ENCODE data around the gene LINGO4.

LINGO4 gene

DNA sequence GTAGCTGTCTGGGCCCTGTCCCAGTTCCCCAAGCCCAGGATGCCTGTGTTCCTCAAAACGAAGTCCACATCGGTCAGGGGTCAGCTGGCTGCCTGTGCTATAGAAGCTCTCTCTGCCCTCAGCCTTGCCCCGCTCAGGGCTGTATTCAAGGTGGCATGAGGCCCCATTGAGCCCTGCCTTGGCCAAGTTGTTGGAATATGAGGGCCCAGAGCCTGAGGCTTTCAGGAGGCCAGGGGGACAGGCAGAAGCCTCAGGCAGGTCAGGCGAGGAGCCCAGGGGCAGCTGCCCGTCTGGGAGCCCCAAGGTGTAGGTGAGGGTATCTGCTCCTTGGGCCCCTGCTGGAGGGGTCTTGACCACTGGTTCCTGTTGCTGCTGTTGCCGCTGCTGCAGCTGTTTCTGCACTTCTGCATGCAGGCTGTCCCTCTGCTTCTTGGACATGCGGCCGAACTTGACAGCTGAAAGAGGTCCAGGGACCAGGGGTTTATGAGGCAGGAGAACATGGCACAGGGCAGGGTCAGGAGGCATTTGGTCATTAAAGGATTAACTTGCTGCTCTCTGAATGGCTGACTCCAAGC lies 9.8 kb upstream of the LINGO4 start:
- no peak for DNase-seq (ENCODE audit: low read depth in 2 of 2, low spot score in 1 of 2)

DNA sequence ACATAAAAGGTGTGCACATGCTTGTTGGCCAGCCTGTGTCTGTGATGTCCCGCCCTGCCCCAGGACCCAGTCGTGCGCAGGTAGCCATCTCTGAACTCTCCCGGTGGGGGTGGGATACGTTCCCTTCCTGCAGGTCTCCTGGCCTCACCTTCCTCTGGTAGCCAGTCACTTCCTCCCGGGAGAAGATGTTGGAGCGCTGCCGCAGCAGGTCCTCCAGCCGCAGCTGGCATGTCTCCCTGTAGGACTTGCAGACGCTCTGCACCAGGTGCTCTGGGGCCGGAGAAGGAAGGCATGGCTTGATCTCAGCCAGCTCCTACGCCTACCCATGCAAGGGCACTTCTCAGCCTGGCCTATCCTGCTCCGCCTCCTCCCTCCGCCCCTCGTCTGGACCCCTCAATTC lies 9.2 kb upstream of the LINGO4 start:
- DNase-seq (ENCODE audit: low read depth in 2 of 2, low spot score in 1 of 2) = no peak

DNA sequence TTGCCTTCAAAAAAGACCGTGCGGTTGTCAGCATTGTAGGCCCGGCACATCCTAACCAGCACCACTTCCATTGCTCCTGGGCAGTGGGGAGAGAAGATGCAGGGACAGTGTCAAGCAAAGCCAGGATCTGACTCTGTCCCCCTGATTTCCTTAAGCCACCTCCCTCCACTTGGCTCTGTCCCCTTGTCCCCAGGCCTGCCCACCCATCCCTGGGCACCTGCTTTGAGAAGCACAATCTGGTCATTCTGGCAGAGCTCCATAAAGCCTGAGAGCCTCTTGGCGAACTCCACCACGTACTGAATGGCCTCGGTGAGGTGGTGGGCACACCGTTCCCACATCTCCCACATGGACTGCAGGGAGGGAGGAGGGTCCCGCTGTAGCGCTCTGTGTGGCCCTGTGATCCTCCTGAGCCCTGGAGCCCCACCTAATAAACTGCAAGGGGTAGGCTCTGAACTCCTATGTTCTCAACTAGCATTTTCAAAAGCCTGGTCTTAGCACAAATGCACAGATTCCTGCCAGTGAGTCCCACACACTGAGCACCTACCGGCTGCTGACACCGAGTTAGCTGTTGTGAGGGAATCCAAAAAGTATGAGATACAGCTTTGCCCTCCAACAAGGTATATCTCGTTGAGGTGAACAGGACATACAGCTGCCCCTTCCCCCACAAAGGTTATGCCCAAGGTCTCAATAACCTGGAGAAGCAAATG lies 8.2 kb upstream of the LINGO4 start:
- no peak for DNase-seq (ENCODE audit: low read depth in 2 of 2, low spot score in 1 of 2)

DNA sequence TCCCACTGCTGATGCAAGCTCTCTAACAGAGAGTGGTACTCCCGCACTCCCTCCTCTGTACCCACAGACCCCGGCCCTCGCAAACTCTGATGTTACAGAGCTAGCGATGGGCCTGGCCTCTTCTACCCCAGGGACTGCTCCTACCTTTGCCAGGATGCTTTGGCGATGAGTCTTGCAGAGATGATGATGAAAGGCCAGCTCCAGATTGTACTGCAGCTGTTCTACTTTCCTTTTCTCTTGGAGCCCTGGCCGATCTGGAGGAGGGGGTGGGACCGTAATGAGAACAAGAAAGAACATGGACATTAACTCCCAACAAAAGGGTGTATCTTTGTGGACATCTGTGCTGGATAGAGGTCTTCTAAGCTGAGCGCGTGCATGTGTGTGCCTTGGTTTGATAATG lies 6.0 kb upstream of the LINGO4 start:
- DNase-seq (ENCODE audit: low read depth in 2 of 2, low spot score in 1 of 2) = no peak

DNA sequence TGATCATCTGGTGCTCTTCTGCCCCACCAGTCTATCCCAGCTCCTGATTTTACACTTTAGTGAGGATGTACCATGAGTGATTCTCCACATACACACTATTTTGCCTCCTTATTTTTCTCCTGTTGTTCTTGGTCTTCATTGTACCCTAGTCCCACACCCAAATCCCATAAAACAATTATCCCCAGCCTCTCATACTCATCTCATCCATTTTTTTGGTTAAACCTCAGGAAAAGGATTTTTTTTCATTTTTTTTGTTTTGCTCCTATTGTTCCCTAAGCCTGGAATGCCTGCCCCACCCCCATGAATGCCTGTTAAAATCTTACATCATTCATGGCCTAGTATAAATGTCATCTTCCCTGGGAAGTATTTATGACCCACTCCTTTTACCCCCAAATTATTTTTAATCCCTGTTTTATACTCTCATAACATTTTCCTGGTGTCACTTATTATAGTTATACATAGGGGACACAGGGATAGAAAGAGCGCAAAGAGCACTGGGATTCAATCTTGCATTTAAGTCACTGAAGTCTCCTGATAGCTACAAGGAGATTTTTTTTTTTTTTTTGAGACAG lies 4.9 kb upstream of the LINGO4 start:
- DNase-seq (ENCODE audit: low read depth in 2 of 2, low spot score in 1 of 2) = no peak

DNA sequence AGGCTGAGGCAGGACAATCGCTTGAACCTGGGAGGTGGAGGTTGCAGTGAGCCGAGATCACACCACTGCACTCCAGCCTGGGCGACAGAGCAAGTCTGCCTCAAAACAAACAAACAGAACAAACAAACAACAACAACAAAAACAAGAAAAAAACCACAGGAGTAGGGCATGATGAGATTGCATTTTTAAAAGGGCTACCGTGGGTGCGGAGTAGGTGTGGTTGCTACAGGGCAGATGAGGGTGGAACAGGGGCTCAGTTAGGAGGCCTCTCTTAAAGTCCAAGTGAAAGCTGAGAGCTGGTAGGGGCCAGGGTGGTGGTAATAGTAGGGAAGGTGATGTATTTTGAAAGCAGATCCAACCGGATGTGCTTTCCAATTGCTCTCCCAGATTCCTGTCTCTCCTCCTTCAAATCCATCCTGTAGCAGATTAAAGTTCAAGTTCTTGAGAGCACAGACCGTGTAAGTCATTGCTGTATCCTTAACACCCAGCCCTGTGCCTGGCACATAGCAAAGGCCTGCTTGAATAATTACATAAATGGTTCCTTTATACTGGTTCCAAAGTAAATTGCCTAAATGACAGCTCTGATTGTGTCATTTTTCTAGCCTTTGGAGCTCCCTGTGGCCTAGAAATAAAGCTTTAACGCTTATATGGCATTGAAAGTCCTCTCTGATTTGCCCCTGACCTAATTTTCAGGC lies 4.2 kb upstream of the LINGO4 start:
- no peak for DNase-seq (ENCODE audit: low read depth in 2 of 2, low spot score in 1 of 2)

DNA sequence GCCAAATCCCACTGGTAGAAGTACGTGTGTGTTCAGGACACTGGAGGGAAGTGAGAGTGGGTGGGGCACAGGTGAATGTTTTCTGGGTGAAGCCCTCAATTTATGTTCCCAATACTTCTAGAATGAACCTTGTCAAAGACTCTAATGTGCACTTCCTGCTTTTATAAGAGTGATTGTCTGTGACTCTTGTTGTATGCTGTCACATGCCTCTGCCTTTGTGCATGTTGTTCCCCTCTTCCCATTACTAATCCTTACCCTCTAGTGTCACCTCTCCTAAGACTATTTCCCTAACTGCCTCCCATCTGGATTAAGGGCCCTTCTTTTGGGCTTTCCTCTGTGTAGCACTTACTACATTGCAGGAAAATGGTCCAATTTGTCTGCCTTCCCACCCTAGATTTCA lies 2.5 kb upstream of the LINGO4 start:
- no peak for DNase-seq (ENCODE audit: low read depth in 2 of 2, low spot score in 1 of 2)

DNA sequence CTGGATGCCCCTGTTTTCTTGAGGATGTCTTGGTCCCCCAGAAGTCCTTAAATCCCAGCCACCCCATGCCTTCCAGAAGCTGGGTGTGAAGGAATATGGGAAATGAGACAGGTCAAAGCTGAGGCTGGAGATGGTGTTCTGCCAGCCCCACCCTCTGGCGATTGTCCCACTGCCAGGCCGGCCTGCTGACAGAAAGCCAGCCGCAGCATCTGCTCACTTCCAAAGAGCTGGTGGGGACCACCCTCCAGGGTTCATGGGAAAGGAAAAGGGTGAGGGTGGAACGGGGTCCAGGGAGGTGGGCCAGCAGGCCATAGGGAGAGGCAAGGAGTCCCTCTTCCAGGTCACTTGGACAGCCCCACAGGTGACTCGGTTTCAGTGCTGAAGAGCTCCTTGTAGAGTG lies 1.9 kb upstream of the LINGO4 start:
- DNase-seq (ENCODE audit: low read depth in 2 of 2, low spot score in 1 of 2) = no peak

DNA sequence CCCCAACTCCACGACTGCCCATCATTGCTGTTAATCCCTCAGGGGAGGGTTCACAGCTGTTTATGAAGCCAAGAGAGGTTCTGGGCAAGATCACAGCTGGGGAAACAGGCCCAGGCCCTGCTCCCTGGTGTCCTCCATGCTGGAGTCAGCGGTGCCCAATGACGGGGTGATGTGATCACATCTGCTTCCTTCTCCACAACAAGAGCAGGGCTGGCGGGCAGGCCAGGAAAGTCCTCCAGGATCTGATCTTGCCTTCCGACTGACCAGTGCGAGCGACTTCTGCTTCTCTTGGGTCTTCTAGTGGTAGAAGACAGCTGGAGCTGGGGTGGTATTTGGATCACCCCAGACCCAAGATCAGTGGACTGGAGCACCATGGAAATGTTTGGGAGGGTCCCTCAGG lies 951 bp upstream of the LINGO4 start:
- no peak for DNase-seq (ENCODE audit: low read depth in 2 of 2, low spot score in 1 of 2)

DNA sequence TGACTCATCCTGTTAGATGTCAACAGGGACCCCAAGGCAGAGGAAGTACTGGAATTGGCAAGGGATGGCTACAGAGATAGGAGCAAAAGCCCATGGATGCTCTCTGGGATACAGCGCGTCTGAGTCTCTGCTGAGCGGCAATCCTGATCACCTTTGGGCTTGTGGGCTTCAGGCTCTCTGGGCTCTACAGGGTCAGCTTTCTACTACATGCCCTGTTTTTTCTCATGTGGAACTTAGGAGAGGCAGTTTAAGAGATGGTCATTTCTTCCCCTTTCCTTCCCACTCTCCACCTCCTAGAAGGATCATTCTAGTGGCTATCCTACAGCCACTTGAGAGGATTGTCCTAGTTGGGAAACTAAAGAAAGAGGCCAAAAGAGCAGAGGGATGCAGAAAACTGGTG lies 1.3 kb downstream of the LINGO4 start:
- no peak for DNase-seq (ENCODE audit: low read depth in 2 of 2, low spot score in 1 of 2)

DNA sequence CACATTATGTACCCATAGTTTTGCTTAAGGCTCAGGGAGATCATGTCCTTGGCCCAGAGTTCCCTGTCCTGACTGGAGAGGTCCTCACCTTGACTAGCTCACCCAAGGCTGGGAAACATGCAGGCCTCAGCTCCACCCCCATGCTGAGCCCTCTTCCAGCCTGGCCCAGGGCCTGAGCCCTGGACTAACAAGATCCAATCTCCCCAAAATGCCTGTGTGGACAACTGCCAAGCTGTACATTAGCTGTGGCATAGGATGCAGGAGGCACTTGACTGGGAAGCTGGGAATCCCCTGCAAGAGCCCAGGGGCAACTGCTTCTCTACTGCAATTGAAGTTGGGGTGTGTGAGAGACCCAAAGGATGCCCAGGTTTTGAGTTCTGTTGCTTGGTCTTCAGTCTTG lies 2.1 kb downstream of the LINGO4 start:
- no peak for DNase-seq (ENCODE audit: low read depth in 2 of 2, low spot score in 1 of 2)

DNA sequence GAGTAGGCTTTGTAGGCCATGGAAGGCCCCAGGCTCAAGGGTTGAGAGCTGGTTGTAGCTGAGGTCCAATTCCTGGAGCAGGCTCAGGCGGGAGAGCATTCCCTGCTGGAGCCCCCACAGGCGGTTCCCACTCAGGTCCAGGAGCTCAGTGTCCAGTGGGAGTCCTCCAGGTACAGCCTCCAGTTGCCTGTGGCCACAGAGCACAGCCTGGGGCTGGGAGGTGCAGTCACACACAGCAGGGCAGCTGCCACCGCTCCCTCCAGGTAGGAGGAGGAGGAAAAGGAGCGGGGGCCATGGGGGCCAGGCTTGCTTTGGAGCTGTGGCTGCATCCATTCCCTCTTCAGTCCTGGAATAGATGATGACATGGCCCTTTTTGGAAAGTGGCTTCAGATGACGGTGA lies 2.8 kb downstream of the LINGO4 start:
- DNase-seq (ENCODE audit: low read depth in 2 of 2, low spot score in 1 of 2) = no peak

DNA sequence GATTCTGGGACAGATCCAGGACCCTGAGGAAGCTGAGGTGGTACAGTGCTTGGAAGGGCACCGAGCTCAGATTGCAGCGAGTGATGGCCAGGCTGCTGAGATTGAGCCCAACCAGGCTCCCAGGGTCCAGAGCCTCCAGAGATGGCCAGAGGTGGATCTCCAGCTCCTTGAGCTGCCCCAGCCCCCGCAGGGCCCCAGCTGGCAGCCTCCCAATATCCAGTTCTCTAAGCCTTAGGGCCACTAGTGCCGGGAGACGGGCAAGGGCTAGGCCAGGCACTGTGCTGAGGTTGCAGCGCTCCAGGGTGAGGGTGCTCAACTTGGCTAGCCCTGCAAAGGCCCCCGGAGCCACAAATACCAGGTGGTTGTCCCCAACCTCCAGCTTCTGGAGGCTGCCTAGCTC lies 3.4 kb downstream of the LINGO4 start:
- DNase-seq (ENCODE audit: low read depth in 2 of 2, low spot score in 1 of 2) = no peak

DNA sequence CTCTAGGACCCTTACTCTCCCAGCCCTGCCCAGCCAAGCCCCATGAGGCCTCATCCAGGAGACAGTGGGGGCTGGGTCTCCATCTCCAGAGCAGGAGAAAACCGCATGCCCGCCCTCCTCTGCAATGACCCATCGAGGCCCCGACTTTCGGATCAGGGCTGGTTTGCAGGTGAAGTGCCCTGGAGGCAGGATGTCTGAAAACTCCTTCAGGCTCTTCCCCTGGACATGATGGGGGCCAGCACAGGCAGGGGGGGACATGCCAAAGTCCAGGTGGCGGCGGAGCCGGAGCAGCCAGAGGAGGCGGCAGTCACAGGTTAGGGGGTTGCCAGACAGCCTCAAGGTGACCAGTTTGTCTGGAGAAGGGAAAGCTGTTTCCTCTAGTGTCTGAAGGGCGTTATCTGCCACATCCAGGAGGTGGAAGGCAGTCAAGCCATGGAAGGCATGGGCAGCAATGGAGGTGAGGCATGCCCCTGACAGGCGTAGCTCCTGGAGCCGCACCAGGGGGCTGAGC lies 3.9 kb downstream of the LINGO4 start:
- no peak for DNase-seq (ENCODE audit: low read depth in 2 of 2, low spot score in 1 of 2)

DNA sequence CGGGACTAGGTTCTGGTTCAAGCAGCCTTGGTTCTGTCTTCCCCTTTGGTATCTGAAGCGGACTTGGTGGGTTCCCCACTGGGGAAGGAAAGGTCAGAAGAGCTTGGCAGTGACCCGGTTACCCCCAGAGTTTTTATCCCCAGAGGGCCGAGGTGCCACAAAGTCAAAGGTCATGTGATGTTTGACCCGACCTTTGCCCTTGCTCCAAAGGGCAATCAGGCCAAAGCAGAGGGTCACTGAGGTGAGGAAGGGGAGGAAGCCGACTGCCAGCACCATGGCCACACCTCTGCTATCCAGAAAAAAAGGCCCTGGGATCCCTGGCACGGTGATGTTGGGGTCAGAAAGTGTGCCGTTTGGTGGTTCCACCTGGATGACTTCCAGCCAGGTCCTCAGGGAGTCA lies 4.4 kb downstream of the LINGO4 start:
- DNase-seq (ENCODE audit: low read depth in 2 of 2, low spot score in 1 of 2) = no peak

DNA sequence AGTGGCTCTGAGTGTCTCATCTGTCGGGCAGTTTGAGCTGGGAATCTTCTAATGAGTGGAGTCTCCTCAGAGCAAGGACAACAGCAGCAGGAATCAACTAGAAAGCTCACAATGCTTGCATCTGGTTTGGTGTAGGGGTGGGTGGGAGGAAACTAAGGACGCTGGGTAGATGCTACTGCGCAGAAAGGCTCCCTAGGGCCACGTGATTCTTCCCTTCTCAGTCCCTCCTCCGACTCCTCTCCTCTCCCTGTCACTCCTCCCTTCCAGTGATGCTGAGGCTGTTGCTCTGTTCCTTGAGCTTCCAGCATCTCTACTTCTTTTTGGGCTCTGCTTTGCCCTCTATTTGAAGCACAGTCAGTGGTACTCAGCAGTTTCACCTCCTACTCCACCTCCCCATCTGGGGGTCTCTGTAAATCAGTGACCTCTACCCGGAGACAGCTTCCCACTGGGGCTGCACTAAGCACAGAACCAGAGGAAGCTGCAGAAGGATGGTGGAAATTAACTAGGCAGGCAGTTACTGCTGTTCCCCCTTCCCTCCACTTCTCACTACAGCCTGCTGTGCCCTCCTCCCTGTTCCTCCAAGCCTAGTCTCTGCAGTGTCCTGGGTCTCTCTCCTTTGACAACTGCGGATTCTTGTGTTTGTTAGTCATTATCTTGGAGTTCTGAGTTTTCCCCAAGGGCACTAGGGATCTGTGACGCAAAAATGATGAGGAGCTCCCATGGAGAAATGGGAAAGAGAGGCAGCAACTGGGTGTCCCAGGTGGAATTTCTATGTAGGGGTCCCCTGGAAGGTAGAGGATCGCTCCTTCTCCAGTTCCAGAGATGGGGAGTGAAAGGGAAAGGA lies 5.8 kb downstream of the LINGO4 start:
- DNase-seq (ENCODE audit: low read depth in 2 of 2, low spot score in 1 of 2) = no peak

DNA sequence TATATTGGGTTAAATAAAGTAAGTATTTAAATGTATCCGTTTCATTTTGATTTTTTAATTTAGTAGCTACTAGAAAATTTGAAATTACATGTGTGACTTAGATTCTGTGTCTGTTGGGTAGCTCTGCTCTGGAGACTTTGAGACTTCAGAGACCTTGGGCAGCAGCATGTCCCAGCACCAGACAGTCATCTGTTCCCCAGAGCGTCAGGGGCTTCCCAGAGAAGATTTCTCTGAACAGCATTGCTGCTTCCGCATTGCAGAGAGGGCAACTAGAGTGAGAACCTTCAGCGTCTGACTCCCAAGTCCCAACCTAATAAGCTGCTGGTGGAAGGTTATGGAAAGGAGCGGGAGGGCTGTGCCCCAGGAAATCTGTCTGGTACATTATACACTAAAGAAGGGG lies 6.6 kb downstream of the LINGO4 start:
- no peak for DNase-seq (ENCODE audit: low read depth in 2 of 2, low spot score in 1 of 2)

DNA sequence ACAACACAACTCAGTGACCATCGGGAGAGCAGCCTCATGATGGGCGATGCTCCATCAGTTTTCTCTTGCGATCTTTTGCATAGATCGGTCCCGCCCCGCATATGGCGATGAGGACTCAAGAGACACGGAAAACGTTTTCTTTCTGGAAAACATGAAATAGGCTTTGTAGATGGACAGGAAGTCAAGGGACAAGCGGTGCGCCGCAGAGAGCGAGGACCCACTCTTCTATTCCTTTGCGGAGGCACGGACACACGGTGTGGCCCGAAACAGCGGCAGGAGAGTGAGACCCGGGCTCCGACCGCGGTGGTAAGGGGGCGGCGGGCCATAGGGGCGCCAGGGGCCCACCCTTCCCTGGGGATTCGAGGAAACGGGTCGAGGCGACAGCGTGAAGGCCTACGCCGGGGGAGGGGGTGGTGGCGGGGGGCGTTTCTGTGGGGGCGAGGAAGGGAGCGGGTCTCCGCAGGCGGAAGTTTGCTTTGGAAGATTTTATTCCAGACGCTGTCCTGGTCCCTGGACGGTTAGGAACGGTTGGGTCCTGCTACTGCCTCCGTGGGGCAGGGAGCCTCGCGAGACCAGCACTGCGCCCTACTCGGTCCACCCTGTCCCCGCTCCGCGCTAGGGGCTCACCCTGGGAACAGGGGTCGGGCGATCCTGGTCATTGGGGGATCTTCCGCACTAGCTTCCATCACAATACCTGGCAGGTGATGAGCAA lies 14.1 kb downstream of the LINGO4 start:
- DNase-seq (ENCODE audit: low read depth in 2 of 2, low spot score in 1 of 2) = peak in 1 of 2 donors; percentile 0

DNA sequence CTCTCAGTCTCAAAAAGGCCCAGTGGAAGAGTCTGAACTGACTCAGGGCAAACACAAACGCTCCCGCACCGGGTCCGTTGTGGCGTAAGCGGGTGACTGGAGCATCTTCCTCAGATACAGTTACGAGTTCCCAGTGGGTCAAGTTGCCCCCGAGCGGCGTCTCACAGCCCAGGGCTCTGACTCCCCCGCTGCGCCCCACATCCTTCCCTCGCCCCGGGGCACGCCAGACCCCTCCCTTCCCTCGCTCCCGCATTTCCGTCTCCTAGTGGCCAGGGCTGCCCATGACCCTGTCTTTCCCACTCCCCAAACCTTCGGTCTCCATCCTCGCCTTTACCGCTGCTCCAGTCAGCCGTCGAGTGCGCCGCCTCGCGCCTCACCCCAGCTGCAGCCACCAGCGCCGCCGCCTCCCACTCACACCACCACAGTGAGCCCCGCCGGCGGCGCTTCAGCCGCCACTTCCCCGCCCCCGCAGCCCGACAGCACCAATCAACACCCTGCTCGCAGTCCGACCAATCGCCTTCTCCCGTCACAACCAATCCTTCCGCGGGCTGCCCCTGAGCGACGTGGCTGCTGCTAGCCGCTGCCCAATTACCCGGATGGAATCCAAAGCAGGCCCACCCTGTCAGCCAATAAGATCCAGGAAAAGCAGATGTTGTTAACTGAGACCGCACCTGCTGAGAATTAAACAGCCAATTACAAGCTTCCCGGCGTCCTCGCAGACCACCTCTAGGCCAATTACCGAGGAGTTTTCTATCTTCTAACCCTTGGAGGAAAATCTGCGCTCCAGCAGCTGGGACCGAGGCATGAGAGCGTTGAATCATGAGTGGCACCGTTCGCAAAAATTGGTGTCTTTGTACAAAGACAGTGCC lies 14.9 kb downstream of the LINGO4 start, which contains the start of gene TDRKH:
Gene TDRKH (minus strand): TSS at position 430 of the 869 bp plus-strand sequence. CDS start 7,478 bp downstream, outside the sequence.
- DNase-seq (ENCODE audit: low read depth in 2 of 2, low spot score in 1 of 2) = peak; percentile 93 to 96

All from stimulated activated CD8-positive, alpha-beta memory T cell treated with anti-CD3 and anti-CD28 coated beads, Interleukin-4, amount 100 ng/mL, for 1 hour (primary cell).